Vagina (tissue), 2 donors: ENCODE measurements around the gene DMKN. TPM values are rescaled to one million over a fixed set of nuclear protein-coding genes. Genes with fewer than 3 reads are reported as not detected.
A peak's percentile ranks its signal among the peaks of the same experiment; 100 is the strongest.

ENCODE experiments used
- DNase-seq, 2 donors: peaks; one replicate each; pipeline ENCODE4 v3.0.0-alpha.2; 2017; ENCODE audit errors: extremely low spot score in 2 of 2
- H3K27ac ChIP-seq: fragments of 200-600 bp; sonication (generic); one replicate; pipeline ENCODE4 v1.5.1; 2019
- H3K27me3 ChIP-seq: fragments of 200-600 bp; sonication (generic); one replicate; pipeline ENCODE4 v1.5.1; 2019
- H3K36me3 ChIP-seq, 2 donors: fragments of 200-600 bp; sonication (generic); one replicate each; pipeline ENCODE4 v1.5.1; 2017 to 2019
- H3K4me1 ChIP-seq: fragments of 200-600 bp; sonication (generic); one replicate; pipeline ENCODE4 v1.5.1; 2019
- H3K4me3 ChIP-seq, 2 donors: fragments of 200-600 bp; sonication (generic); 1 replicate in 1 of 2; 2 replicates in 1 of 2; pipeline ENCODE4 v1.5.1; 2016 to 2019
- H3K9me3 ChIP-seq: fragments of 200-600 bp; sonication (generic); one replicate; pipeline ENCODE4 v1.5.1; 2019
- CTCF ChIP-seq, 3 experiments: fragments of 450-650 bp in 2 of 3; fragments of 200-600 bp in 1 of 3; sonication (generic) in 1 of 3; IDR thresholded peaks; one replicate each; pipeline ENCODE4 v1.5.1; 2017 to 2019; ENCODE audit warnings: antibody characterized with exemption in 3 of 3, mild to moderate bottlenecking in 2 of 3, moderate library complexity in 2 of 3
- POLR2A ChIP-seq, 2 donors: fragments of 450-650 bp; IDR thresholded peaks; one replicate each; pipeline ENCODE4 v1.6.1; 2017; ENCODE audit warnings: antibody characterized with exemption in 2 of 2, mild to moderate bottlenecking in 2 of 2, moderate library complexity in 2 of 2
- POLR2AphosphoS5 ChIP-seq, 2 donors: sonication (generic); formaldehyde crosslinking; IDR thresholded peaks; one replicate each; pipeline ENCODE4 v1.9.0; 2017; ENCODE audit warnings: antibody characterized with exemption in 2 of 2, mild to moderate bottlenecking in 2 of 2, low read depth in 1 of 2; ENCODE audit not compliant: insufficient read depth in 1 of 2
- intact Hi-C: fragments of 100-400 bp; cut with DNase I; formaldehyde crosslinking; loops from one replicate; pipeline ENCODE4 v1.15.1; 2023
- total RNA-seq: library from RNA; depleted of rRNA; stranded (reverse); fragments of >200 nt; gene quantifications from one replicate; pipeline ENCODE4 v1.2.3, GENCODE V29; 2016

The DMKN gene
- total RNA-seq, 1 donor from 2014 or later, result 237 TPM

- Histone ChIP-seq H3K27ac (peak overlapping the region; percentile 70), H3K27me3 (no peaks in the 10 kb centered on the region), H3K9me3 (no peaks in the 10 kb centered on the region), H3K36me3 (no peaks in the 10 kb centered on the region), H3K4me3 (peak overlapping the region; percentile 72 to 94), H3K4me1 (peaks cover 25% of the 10 kb centered on the region)
- no peak for DNase-seq
- intact Hi-C loops, result no loop called here
- TF ChIP-seq POLR2AphosphoS5 (IDR thresholded peaks at IDR 0.05; ENCODE audit: insufficient read depth in 1 of 2, low read depth in 1 of 2) (no peak), CTCF (IDR thresholded peaks at IDR 0.05) (no peak), POLR2A (IDR thresholded peaks at IDR 0.05) (no peak)
Observed at GRCh38 chr19:35544110-35544802, 30.8 kb upstream of the DMKN start.

- H3K27me3 ChIP-seq, result no peaks in the 10 kb centered on the region
- intact Hi-C loops, result no loop called here
Observed at GRCh38 chr19:35543280-35544109, 30.0 kb upstream of the DMKN start.

DNA sequence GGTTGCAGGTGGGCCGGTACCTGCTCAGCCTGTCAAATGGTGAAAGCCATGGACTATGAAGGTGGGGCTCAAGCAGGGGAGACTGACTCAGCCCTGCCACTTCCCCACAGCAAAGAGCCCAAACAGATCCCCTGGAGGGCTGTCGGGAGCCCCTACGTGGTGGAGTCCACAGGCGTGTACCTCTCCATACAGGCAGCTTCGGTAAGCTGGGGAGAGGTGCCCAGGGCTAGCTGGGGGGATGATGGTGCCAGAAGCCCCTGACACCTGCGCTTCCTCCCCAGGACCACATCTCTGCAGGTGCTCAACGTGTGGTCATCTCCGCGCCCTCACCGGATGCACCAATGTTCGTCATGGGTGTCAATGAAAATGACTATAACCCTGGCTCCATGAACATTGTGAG is 28.8 kb upstream of the DMKN start:
- no peaks in the 10 kb centered on the region for H3K27me3 ChIP-seq
- no peaks in the 10 kb centered on the region for H3K9me3 ChIP-seq
- DNase-seq, result no peak
- H3K4me3 ChIP-seq, result no peak overlapping the region
- intact Hi-C loops, result no loop called here
- TF ChIP-seq CTCF (IDR thresholded peaks at IDR 0.05) (no peak), POLR2A (IDR thresholded peaks at IDR 0.05) (no peak), POLR2AphosphoS5 (IDR thresholded peaks at IDR 0.05; ENCODE audit: insufficient read depth in 1 of 2, low read depth in 1 of 2) (no peak)
- peaks cover 23% of the 10 kb centered on the region for H3K4me1 ChIP-seq
- no peaks in the 10 kb centered on the region for H3K36me3 ChIP-seq
- no peak overlapping the region for H3K27ac ChIP-seq

More at GRCh38 chr19:35543280-35544109, 30.0 kb upstream of the DMKN start:
- H3K4me1 ChIP-seq, result peaks cover 25% of the 10 kb centered on the region
- no peak for TF ChIP-seq CTCF (IDR thresholded peaks at IDR 0.05)
- TF ChIP-seq POLR2AphosphoS5 (IDR thresholded peaks at IDR 0.05; ENCODE audit: insufficient read depth in 1 of 2, low read depth in 1 of 2), result no peak
- TF ChIP-seq POLR2A (IDR thresholded peaks at IDR 0.05), result no peak
- H3K27ac ChIP-seq, result no peak overlapping the region
- no peaks in the 10 kb centered on the region for H3K36me3 ChIP-seq
- no peaks in the 10 kb centered on the region for H3K9me3 ChIP-seq
- no peak overlapping the region for H3K4me3 ChIP-seq
- DNase-seq, result no peak

DNA sequence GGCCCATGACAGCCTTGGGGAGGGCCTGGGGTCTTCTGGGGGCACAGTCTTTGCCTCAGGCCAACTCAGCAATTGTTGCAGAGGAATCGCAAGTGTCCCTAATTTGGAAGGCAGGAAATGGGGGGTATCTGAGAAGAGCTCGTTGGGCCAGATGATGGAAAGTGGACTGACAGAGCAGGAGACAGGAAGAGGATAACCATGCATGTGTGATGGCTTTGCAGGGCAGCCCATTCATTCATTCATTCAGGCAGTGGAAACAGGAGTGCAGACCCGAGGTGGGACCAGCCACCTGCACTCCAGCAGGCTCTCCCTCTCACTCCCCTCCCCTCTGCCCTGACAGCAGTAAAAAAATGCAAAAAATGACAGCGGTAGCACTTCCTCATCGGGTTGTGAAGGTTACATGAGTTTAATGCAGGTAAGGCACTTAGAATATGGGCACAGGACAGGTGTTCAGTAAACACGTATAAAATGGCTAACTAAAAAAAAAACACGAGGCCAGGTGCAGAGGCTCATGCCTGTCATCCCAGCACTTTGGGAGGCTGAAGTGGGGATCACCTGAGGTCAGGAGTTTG is 27.0 kb upstream of the DMKN start:
- Histone ChIP-seq H3K4me3 (no peak overlapping the region), H3K27ac (no peak overlapping the region), H3K27me3 (no peaks in the 10 kb centered on the region), H3K36me3 (no peaks in the 10 kb centered on the region), H3K4me1 (peaks cover 10% of the 10 kb centered on the region), H3K9me3 (no peaks in the 10 kb centered on the region)
- no peak for TF ChIP-seq CTCF (IDR thresholded peaks at IDR 0.05)
- no peak for TF ChIP-seq POLR2AphosphoS5 (IDR thresholded peaks at IDR 0.05; ENCODE audit: insufficient read depth in 1 of 2, low read depth in 1 of 2)
- TF ChIP-seq POLR2A (IDR thresholded peaks at IDR 0.05), result no peak
- intact Hi-C loops, result no loop called here
- no peak for DNase-seq
